Pancreas (tissue), 10 donors: Measurements from ENCODE around the gene TRIM29. TPM values are rescaled to one million over a fixed set of nuclear protein-coding genes. Genes with fewer than 3 reads are reported as not detected.

ENCODE experiments used
- ATAC-seq, 4 donors: fragments of 200-7000 bp; cut with Tn5 transposase; one replicate each; pipeline versions ENCODE4 v1.8.0 to v1.9.1; 2020; ENCODE audit warnings: mild to moderate bottlenecking in 4 of 4, moderate library complexity in 4 of 4
- DNase-seq, 6 donors: peaks; one replicate each; pipeline ENCODE4 v3.0.0-alpha.2; 2020
- FAIRE-seq: peaks from 2 replicates; lab custom pipeline; 2012; peaks lifted over from hg19 to GRCh38; lab: Jason Lieb, UNC
- H3K27ac ChIP-seq, 4 donors: fragments of 200-600 bp; sonication (generic); 1 replicate in 3 of 4; 2 replicates in 1 of 4; pipeline versions ENCODE4 v1.5.0 to v1.8.0; 2020
- H3K27me3 ChIP-seq, 4 donors: fragments of 200-600 bp; one replicate each; pipeline ENCODE4 v1.8.0; 2021
- H3K36me3 ChIP-seq, 3 donors: fragments of 200-600 bp; sonication (generic) in 1 of 3; one replicate each; pipeline versions ENCODE4 v1.5.0 to v1.8.0; 2020 to 2021
- H3K4me1 ChIP-seq, 3 donors: fragments of 200-600 bp; one replicate each; pipeline ENCODE4 v1.8.0; 2021
- H3K4me3 ChIP-seq, 4 donors: fragments of 200-600 bp; sonication (generic) in 2 of 4; one replicate each; pipeline versions ENCODE4 v1.5.0 to v1.8.0; 2020 to 2021
- H3K9me3 ChIP-seq, 4 donors: fragments of 200-600 bp; one replicate each; pipeline ENCODE4 v1.8.0; 2021
- CTCF ChIP-seq, 4 donors: fragments of 200-600 bp; sonication (generic) in 3 of 4; IDR thresholded peaks; one replicate each; pipeline versions ENCODE4 v1.5.0 to v1.8.0; 2021; ENCODE audit warnings: antibody characterized with exemption in 4 of 4
- WGBS, 2 donors: extraction: QIAGEN DNeasy Blood & Tissue Kit; methylation state at CpG; one replicate each; pipeline ENCODE4 v1.1.7; 2013; 5-methylcytosine and 5-hydroxymethylcytosine counted together
- intact Hi-C, 3 donors: fragments of 100-400 bp; cut with DNase I; formaldehyde crosslinking; loops; one replicate each; pipeline versions ENCODE4 v1.11.1 to v1.14.2; 2022
- polyA plus RNA-seq, 2 donors: library from polyadenylated mRNA; stranded (reverse); fragments of 200-250 nt; gene quantifications; one replicate each; pipeline ENCODE4 v1.2.3, GENCODE V29; 2013
- total RNA-seq, 6 donors: library from RNA; stranded (reverse); fragmentation: NEBNext Ultra II Directional in 4 of 6; extraction: Animal tissue kit (Norgen Biotek cat#: 25700) in 4 of 6; gene quantifications; one replicate each; pipeline versions ENCODE4 v1.2.1 to v1.2.4, GENCODE V29; 2021 to 2023
- donor health status: healthy with polysubstance abuse.
- donor health status: DM: no; HTN: no; CAD: no; lungs with moderate emphysema.
- donor health status: DM: no; HTN: no; CAD: no.
- donor health status: control.
- donor health status: control.
- donor health status: Bipolar disorder and iron deficiency.
- donor health status: DM: yes; HTN: yes; CAD: no.
- donor health status: DM: no; HTN: no; CAD: no.
- donor health status: DM: no; HTN: no; CAD: no.
- donor health status: DM: yes; HTN: yes; CAD: no.

The TRIM29 gene
- total and polyA plus RNA-seq, 8 donors: 0.38 to 1.7 (median 0.61) TPM

- Histone ChIP-seq H3K4me3 (no peak overlapping the region), H3K27me3 (no peaks in the 10 kb centered on the region), H3K27ac (no peak overlapping the region), H3K9me3 (no peaks in the 10 kb centered on the region), H3K36me3 (no peaks in the 10 kb centered on the region), H3K4me1 (no peaks in the 10 kb centered on the region)
- intact Hi-C loops: no loop called here
- no peak for DNase-seq
- no peak for FAIRE-seq
- no peak for ATAC-seq
- no peak for TF ChIP-seq CTCF (IDR thresholded peaks at IDR 0.05)
- WGBS, 2 donors: 65 to 77% methylated on average over 7 of the region's 7 CpGs
Observed at GRCh38 chr11:120062561-120062930, 75.4 kb downstream of the TRIM29 start.

- TF ChIP-seq CTCF (IDR thresholded peaks at IDR 0.05): no peak
- H3K27me3 ChIP-seq: no peaks in the 10 kb centered on the region
- 55 to 56% methylated on average over 28 of the region's 28 CpGs for WGBS, 2 donors
- H3K9me3 ChIP-seq: no peaks in the 10 kb centered on the region
- H3K4me1 ChIP-seq: no peaks in the 10 kb centered on the region
- H3K27ac ChIP-seq: no peak overlapping the region
- DNase-seq (no peak), ATAC-seq (no peak), FAIRE-seq (no peak)
- H3K4me3 ChIP-seq: no peak overlapping the region
- intact Hi-C loops: no loop called here
- no peaks in the 10 kb centered on the region for H3K36me3 ChIP-seq
Observed at GRCh38 chr11:120061761-120062560, 76.0 kb downstream of the TRIM29 start.

Other genes with a start within 250 kb of the TRIM29 start
- gene OAF, start 72.9 kb upstream of the TRIM29 start, total RNA-seq: 10 to 100 TPM; 37.1 to 88.3 (median 49.0) TPM
- gene OAF, start 72.9 kb upstream of the TRIM29 start, polyA plus RNA-seq: 10 to 100 TPM; 21.6 to 35.0 TPM
- gene POU2F3, start 102.0 kb upstream of the TRIM29 start, total RNA-seq: 1 to 10 TPM in 1 of 6 donors, under 1 TPM in 5; 0.12 to 2.6 (median 0.23) TPM
- gene POU2F3, start 102.0 kb upstream of the TRIM29 start, polyA plus RNA-seq: under 1 TPM; 0.27 to 0.54 TPM
- 1 to 10 TPM; 1.7 to 5.7 (median 2.6) TPM for gene TLCD5, start 187.2 kb upstream of the TRIM29 start, total RNA-seq
- gene TLCD5, start 187.2 kb upstream of the TRIM29 start, polyA plus RNA-seq: 1 to 10 TPM; 1.5 to 3.4 TPM
- 10 to 100 TPM; 36.7 to 74.7 (median 41.7) TPM for gene ARHGEF12, start 198.3 kb upstream of the TRIM29 start, total RNA-seq
- gene ARHGEF12, start 198.3 kb upstream of the TRIM29 start, polyA plus RNA-seq: 10 to 100 TPM; 13.8 to 18.6 TPM